GM12873 (cell line): Measurements from ENCODE around the gene HOXC12.

Experiments
- CTCF ChIP-seq: IDR thresholded peaks from 2 replicates; pipeline ENCODE4 v1.5.1; 2012; ENCODE audit warnings: low read depth, mild to moderate bottlenecking, moderate library complexity, low read length, control low read depth; ENCODE audit not compliant: insufficient read depth; ENCODE audit errors: missing control alignments

HOXC12 gene

GRCh38 chr12:53937596-53938325, 16.9 kb upstream of the HOXC12 start:
- no peak for TF ChIP-seq CTCF

GRCh38 chr12:53938326-53939140, 16.2 kb upstream of the HOXC12 start, which contains the start of gene HOXC13:
TSS of gene HOXC13 (plus strand) at chr12:53938831. CDS start at chr12:53938907, 76 bp downstream.
- no peak for TF ChIP-seq CTCF

GRCh38 chr12:53939141-53940108, 15.3 kb upstream of the HOXC12 start:
- no peak for TF ChIP-seq CTCF

DNA sequence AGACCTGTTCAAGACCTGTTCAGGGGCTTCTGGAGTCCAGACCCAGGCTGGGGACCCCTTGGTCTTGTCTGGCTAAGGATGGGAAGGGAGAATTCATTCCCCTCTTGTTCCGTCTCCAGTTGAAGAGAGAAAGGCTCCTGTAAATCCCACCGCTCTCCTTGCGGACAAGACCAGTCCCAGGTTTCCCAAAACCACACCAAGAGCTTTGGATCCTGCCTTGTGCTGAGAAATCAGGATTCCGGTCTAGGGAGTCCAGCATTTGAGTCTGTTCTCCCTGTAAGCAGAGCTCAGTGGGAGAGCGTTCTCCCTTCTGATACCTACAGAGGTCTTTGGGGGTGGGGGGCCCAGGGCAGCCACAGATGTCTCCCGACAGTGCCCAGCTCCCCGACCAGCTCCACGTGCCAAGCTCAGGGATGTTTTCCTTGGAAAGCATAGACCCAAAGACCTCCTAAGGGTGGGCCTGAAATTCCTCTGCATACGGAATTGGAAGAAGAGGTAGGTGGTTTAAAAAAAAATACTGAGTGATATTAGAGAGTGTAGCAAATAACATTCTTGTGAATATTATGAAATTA, 14.2 kb upstream of the HOXC12 start:
- no peak for TF ChIP-seq CTCF

DNA sequence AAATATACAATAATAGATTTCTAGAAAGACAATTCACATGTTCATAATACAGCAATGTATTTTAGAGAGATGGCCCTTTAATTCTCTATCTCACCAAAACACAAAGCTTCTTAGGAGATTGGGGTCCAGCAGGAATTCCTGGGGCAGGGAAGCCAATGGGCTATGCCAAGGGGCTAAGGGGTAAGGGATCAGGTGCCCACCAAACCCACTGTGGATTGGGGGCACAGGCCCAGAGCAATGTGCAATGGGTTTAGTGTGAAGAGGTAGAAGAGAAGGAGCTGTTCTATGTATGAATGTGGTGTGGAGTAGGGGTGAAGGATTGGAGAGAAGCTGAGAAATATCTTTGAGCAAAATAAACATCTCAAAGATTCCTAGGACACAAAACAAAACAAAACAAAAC, 13.5 kb upstream of the HOXC12 start:
- no peak for TF ChIP-seq CTCF

DNA sequence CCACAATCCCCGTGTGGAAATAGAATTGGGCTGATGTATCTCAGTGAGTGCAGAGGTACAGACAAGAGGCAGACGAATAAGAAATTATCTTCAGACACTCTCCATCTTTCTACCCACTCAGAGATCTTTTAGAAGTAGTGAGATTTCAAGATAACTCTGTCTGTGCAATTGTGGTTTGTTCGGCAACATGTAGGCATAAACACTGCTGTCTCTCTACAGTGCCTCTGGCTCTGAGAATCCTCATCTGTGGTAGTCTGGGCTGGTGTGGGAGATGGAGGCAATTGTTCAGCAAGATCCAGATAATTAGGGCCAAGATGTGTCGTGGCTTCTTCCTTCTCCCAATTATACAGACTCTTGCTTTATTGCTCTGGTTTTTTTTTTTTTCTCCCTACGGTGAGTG, 13.0 kb upstream of the HOXC12 start:
- no peak for TF ChIP-seq CTCF
